Gastrocnemius medialis (tissue), 4 donors: Measurements from ENCODE around the gene AP3B1. TPM values are rescaled to one million over a fixed set of nuclear protein-coding genes. Genes with fewer than 3 reads are reported as not detected.

Source experiments
- ATAC-seq, 2 donors: fragments of 150-250 bp; one replicate each; pipeline ENCODE4 v1.9.1; 2016
- DNase-seq, 2 donors: peaks; one replicate each; pipeline ENCODE4 v3.0.0-alpha.2; 2019
- H3K27ac ChIP-seq, 4 donors: fragments of 200-600 bp; sonication (generic); 1 replicate in 1 of 4; 2 replicates in 3 of 4; pipeline ENCODE4 v1.5.1; 2016 to 2018; ENCODE audit warnings: mild to moderate bottlenecking in 2 of 4, moderate library complexity in 1 of 4
- H3K27me3 ChIP-seq, 3 donors: fragments of 200-600 bp; sonication (generic) in 2 of 3; 1 replicate in 1 of 3; 2 replicates in 2 of 3; pipeline versions ENCODE4 v1.5.1 to v1.6.0; 2016 to 2019; ENCODE audit warnings: mild to moderate bottlenecking in 1 of 3, moderate library complexity in 1 of 3
- H3K36me3 ChIP-seq, 2 donors: fragments of 200-600 bp; sonication (generic) in 1 of 2; one replicate each; pipeline ENCODE4 v1.5.1; 2017 to 2018
- H3K4me1 ChIP-seq, 2 donors: fragments of 200-600 bp; sonication (generic) in 1 of 2; one replicate each; pipeline ENCODE4 v1.5.1; 2016 to 2017; ENCODE audit warnings: mild to moderate bottlenecking in 2 of 2
- H3K4me3 ChIP-seq, 4 donors: fragments of 200-600 bp; sonication (generic) in 3 of 4; 1 replicate in 1 of 4; 2 replicates in 3 of 4; pipeline ENCODE4 v1.5.1; 2016 to 2019; ENCODE audit warnings: mild to moderate bottlenecking in 2 of 4
- H3K9me3 ChIP-seq, 3 donors: fragments of 200-600 bp; sonication (generic) in 2 of 3; 1 replicate in 1 of 3; 2 replicates in 2 of 3; pipeline ENCODE4 v1.5.1; 2016 to 2019
- POLR2A ChIP-seq, 2 donors: fragments of 450-650 bp; IDR thresholded peaks; one replicate each; pipeline ENCODE4 v1.6.1; 2017; ENCODE audit warnings: antibody characterized with exemption in 2 of 2, mild to moderate bottlenecking in 2 of 2, moderate library complexity in 2 of 2
- in situ Hi-C, 4 donors: fragments of 200-750 bp; cut with MboI; loops; one replicate each; pipeline versions ENCODE4 v1.15.0 to v1.8.0; 2017; ENCODE audit warnings: low sequenced_read_pairs in 4 of 4
- intact Hi-C: fragments of 100-400 bp; cut with DNase I; formaldehyde crosslinking; loops from one replicate; pipeline ENCODE4 v1.15.1; 2023; ENCODE audit warnings: low total_unique reads
- total RNA-seq, 4 donors: library from RNA; depleted of rRNA; stranded (reverse); fragments of >200 nt; gene quantifications; one replicate each; pipeline versions ENCODE4 v1.1.0 to v1.2.3, GENCODE V29; 2016
- TF ChIP-seq, protein P1 (sequence below), 5 experiments: fragments of 450-650 bp in 3 of 5; fragments of 200-600 bp in 2 of 5; sonication (generic) in 2 of 5; IDR thresholded peaks in 4 of 5; conservative IDR thresholded peaks in 1 of 5; 1 replicate in 4 of 5; 2 replicates in 1 of 5; pipeline ENCODE4 v1.5.1; 2016 to 2019; ENCODE audit warnings: antibody characterized with exemption in 5 of 5, mild to moderate bottlenecking in 3 of 5, moderate library complexity in 3 of 5

AP3B1 gene
- total RNA-seq, 4 donors from 2014 or later: 17.9 to 26.0 (median 22.6) TPM

DNA sequence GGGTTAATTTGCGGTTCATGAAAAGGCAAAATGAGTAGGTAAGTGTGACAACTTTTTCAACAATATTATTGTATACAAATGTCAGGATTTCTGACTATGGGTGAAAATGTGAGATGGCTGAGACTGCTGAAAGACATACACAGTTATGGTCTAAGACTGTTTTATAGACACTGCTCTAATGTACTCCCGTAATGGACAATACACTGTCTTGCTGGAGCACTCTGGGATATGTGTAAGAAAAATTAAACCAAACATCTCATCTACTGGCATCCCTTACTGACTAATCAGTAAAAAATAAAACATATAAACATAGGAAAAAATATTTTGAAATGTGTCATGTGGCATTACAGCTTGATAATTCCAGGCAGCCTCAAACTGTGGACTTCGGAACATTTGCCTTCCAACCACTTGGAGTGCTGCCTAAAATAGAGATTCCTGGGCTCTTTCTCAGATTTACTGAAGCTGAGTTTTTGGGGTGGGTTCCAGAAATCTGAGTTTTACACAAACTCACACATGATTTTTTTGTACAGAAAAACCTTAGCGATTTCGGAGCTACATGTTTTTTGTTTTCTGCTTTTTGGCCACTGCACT is 284.5 kb downstream of the AP3B1 start:
- no peak for TF ChIP-seq POLR2A (IDR thresholded peaks at IDR 0.05)
- TF ChIP-seq, protein P1, sequence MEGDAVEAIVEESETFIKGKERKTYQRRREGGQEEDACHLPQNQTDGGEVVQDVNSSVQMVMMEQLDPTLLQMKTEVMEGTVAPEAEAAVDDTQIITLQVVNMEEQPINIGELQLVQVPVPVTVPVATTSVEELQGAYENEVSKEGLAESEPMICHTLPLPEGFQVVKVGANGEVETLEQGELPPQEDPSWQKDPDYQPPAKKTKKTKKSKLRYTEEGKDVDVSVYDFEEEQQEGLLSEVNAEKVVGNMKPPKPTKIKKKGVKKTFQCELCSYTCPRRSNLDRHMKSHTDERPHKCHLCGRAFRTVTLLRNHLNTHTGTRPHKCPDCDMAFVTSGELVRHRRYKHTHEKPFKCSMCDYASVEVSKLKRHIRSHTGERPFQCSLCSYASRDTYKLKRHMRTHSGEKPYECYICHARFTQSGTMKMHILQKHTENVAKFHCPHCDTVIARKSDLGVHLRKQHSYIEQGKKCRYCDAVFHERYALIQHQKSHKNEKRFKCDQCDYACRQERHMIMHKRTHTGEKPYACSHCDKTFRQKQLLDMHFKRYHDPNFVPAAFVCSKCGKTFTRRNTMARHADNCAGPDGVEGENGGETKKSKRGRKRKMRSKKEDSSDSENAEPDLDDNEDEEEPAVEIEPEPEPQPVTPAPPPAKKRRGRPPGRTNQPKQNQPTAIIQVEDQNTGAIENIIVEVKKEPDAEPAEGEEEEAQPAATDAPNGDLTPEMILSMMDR (IDR thresholded peaks at IDR 0.05 in 4 of 5, conservative IDR thresholded peaks at IDR 0.05 in 1 of 5): no peak
- Histone ChIP-seq H3K4me3 (no peak overlapping the region), H3K9me3 (no peaks in the 10 kb centered on the region), H3K27ac (no peak overlapping the region), H3K36me3 (peaks cover 0 to 8% of the 10 kb centered on the region in 2 donors), H3K4me1 (no peaks in the 10 kb centered on the region), H3K27me3 (no peaks in the 10 kb centered on the region)
- in situ Hi-C loops: no loop called here
- intact Hi-C loops: loop anchor here (10.0 kb wide), 1 partner anchor 365 kb away; no protein-coding TSS in a partner anchor
- DNase-seq (no peak), ATAC-seq (no peak)

DNA sequence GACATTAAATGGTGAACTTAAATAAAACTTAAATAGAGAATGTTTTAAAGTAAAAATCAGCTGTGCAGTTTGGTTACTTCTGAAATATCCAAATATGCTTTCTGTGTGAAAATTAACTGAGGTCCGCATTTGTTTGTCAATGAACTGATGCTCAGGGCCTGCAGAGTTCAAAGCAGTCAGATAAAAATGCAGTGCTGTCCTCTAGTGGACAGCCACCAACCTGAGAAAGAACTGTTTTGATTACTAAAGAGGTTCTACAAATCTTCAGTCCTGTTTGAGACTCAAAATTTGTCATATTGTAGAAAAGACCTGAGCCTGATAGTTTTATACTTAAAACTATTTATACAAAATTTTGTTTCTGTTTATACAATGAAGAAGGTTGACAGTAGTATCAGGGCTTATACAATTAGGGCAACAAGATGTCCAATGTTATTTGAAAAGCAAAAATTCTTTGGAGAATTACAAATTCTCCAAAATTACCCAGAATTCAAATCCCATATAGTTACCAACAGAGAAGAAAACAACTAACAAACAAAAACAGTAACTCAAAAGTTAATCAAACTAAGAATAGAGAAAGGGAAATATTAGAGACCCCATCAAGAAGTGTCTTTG is 286.0 kb downstream of the AP3B1 start:
- ATAC-seq (no peak), DNase-seq (no peak)
- H3K4me1 ChIP-seq: no peaks in the 10 kb centered on the region
- H3K27me3 ChIP-seq: no peaks in the 10 kb centered on the region
- H3K27ac ChIP-seq: no peak overlapping the region
- H3K36me3 ChIP-seq: no peaks in the 10 kb centered on the region
- H3K4me3 ChIP-seq: no peak overlapping the region
- in situ Hi-C loops: no loop called here
- no peaks in the 10 kb centered on the region for H3K9me3 ChIP-seq
- intact Hi-C loops: loop anchor here (10.0 kb wide), 1 partner anchor 364 kb away; no protein-coding TSS in a partner anchor
- TF ChIP-seq, protein P1 (IDR thresholded peaks at IDR 0.05 in 4 of 5, conservative IDR thresholded peaks at IDR 0.05 in 1 of 5): peak in 4 of 5 experiments; percentile 9 to 55 (median 37)
- no peak for TF ChIP-seq POLR2A (IDR thresholded peaks at IDR 0.05)

DNA sequence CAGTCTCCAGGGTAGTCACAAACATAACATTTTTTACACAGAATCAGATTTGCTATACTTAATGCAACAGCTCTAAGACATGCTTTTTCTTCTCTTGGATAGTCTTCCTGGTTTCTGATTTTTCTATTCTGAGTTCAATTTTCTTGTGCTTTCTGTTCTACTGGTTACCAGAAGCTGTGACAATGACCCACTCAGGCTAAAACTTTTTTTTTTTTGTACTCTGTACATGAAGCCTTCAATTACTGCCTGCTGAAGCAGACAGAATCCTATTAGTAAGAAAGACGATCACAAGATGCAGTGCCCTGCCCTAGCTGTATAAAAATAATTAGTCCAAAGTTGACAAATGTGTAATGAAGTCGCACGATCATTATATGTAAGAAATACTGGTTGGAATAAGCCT is 287.3 kb downstream of the AP3B1 start:
- Histone ChIP-seq H3K27me3 (no peaks in the 10 kb centered on the region), H3K4me3 (no peak overlapping the region), H3K4me1 (no peaks in the 10 kb centered on the region), H3K9me3 (no peaks in the 10 kb centered on the region), H3K36me3 (no peaks in the 10 kb centered on the region), H3K27ac (no peak overlapping the region)
- TF ChIP-seq, protein P1 (IDR thresholded peaks at IDR 0.05 in 4 of 5, conservative IDR thresholded peaks at IDR 0.05 in 1 of 5): no peak
- no peak for TF ChIP-seq POLR2A (IDR thresholded peaks at IDR 0.05)
- DNase-seq (no peak), ATAC-seq (no peak)
- in situ Hi-C loops (no loop called here), intact Hi-C loops (loop anchor here (10.0 kb wide), 1 partner anchor 362 kb away; no protein-coding TSS in a partner anchor)

GRCh38 chr5:78006449-78006848 is 288.0 kb downstream of the AP3B1 start:
- Histone ChIP-seq H3K36me3 (no peaks in the 10 kb centered on the region), H3K4me1 (no peaks in the 10 kb centered on the region), H3K27ac (no peak overlapping the region), H3K4me3 (no peak overlapping the region), H3K9me3 (no peaks in the 10 kb centered on the region), H3K27me3 (no peaks in the 10 kb centered on the region)
- intact Hi-C loops (loop anchor here (10.0 kb wide), 1 partner anchor 362 kb away; no protein-coding TSS in a partner anchor), in situ Hi-C loops (no loop called here)
- no peak for TF ChIP-seq POLR2A (IDR thresholded peaks at IDR 0.05)
- TF ChIP-seq, protein P1 (IDR thresholded peaks at IDR 0.05 in 4 of 5, conservative IDR thresholded peaks at IDR 0.05 in 1 of 5): no peak
- no peak for DNase-seq
- no peak for ATAC-seq
